Suppressor macrophage treated with lipopolysaccharide for 1 hour (primary cell): ENCODE data around the gene TSHZ1.
A peak's percentile ranks its signal among the peaks of the same experiment; 100 is the strongest.
"Not testable (repeated sequence)": the region's sequence is repeated elsewhere in the genome, so short reads cannot be mapped to it uniquely, and the experiment has no call there.

Experiments used
- DNase-seq, 3 donors: peaks; one replicate each; pipeline ENCODE4 v3.0.0-alpha.2; 2020 to 2022

TSHZ1 gene

GRCh38 chr18:75185460-75185859 lies 25.1 kb upstream of the TSHZ1 start:
- DNase-seq: no peak

- DNase-seq: not testable (repeated sequence)
Observed at GRCh38 chr18:75187702-75188101, 22.9 kb upstream of the TSHZ1 start.

- no peak for DNase-seq
Observed at GRCh38 chr18:75189696-75190095, 20.9 kb upstream of the TSHZ1 start.

- DNase-seq: no peak
Observed at GRCh38 chr18:75192899-75193298, 17.7 kb upstream of the TSHZ1 start.

- DNase-seq: no peak
Observed at GRCh38 chr18:75198036-75198435, 12.6 kb upstream of the TSHZ1 start.

GRCh38 chr18:75199327-75199726 lies 11.3 kb upstream of the TSHZ1 start:
- DNase-seq: no peak

- DNase-seq: no peak
Observed at GRCh38 chr18:75200071-75200470, 10.5 kb upstream of the TSHZ1 start.

- no peak for DNase-seq
Observed at GRCh38 chr18:75200605-75201280, 9.9 kb upstream of the TSHZ1 start.

GRCh38 chr18:75201282-75202270 lies 9.0 kb upstream of the TSHZ1 start:
- DNase-seq: no peak

GRCh38 chr18:75202696-75203365 lies 7.8 kb upstream of the TSHZ1 start:
- DNase-seq: no peak

GRCh38 chr18:75203416-75204268 lies 7.0 kb upstream of the TSHZ1 start:
- no peak for DNase-seq

GRCh38 chr18:75204269-75204731 lies 6.3 kb upstream of the TSHZ1 start:
- DNase-seq: no peak

- DNase-seq: peak; percentile 31 to 57 (median 33)
Observed at GRCh38 chr18:75204732-75205513, 5.7 kb upstream of the TSHZ1 start.

- DNase-seq: no peak
Observed at GRCh38 chr18:75205514-75206132, 5.0 kb upstream of the TSHZ1 start.

- DNase-seq: no peak
Observed at GRCh38 chr18:75206452-75207309, 3.9 kb upstream of the TSHZ1 start.

GRCh38 chr18:75207310-75208154 lies 3.1 kb upstream of the TSHZ1 start:
- peak; percentile 22 to 30 (median 23) for DNase-seq

- DNase-seq: peak; percentile 63 to 86 (median 72)
Observed at GRCh38 chr18:75208155-75208835, 2.3 kb upstream of the TSHZ1 start.

- DNase-seq: peak in 2 of 3 donors; percentile 52 to 57
Observed at GRCh38 chr18:75208836-75209128, 1.8 kb upstream of the TSHZ1 start.
